Stimulated activated naive CD8-positive, alpha-beta T cell treated with anti-CD3 and anti-CD28 coated beads, Interleukin-15, Interleukin-2, amounts not matched to agents 100 U/mL and 50 U/mL, for 24 hours (primary cell): ENCODE measurements around the gene COL13A1.

Source experiments
- ATAC-seq: fragments of 150-1000 bp; cut with Tn5 transposase; one replicate; pipeline ENCODE4 v1.10.0; 2021
- DNase-seq: peaks from one replicate; pipeline ENCODE4 v3.0.0; 2021

The COL13A1 gene

DNA sequence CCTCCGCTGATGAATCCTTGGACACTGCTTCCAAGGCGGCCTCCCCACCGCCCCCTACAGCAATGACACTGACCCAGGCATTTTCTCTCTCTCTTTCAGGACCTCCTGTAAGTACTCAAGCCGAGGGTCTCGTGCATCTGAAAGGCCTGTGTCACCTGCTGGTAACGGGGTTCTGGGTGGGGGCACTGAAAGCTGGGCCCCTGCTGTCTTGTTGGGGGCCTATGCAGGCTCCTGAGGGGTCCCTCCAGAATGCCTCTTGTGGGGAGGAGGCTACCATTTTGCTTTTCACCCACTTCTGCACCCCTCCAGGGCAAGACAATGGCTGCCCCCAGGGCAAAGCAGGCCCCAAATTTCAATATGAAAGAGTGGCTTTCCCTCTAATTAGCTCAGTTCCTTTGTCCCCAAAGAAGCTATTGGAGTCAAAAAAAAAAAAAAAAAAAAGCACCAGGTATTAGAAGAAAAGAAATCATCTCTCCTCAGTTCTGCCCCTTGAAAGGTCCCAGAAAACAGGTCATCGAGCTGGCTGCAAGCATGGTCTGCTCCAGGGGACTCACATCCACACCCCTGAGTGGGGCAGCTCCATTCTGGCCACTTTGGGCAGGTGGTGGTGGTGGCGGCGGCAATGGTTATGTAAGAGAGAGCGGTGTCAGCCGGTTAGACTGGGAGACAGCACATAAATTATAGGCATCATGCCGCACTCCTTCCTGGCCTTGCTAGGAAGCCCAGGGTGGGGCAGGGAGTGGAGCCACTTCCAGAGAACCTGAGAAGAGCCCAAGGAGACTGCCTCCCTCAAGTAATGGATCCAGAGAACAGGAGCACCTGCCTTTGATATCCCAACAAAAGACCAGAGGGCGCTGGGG lies 66.2 kb downstream of the COL13A1 start:
- ATAC-seq: no peak
- no peak for DNase-seq

- ATAC-seq: no peak
- no peak for DNase-seq
Observed at GRCh38 chr10:69868821-69869220, 67.1 kb downstream of the COL13A1 start.

- ATAC-seq (no peak), DNase-seq (no peak)
Observed at GRCh38 chr10:69869291-69869961, 67.7 kb downstream of the COL13A1 start.

DNA sequence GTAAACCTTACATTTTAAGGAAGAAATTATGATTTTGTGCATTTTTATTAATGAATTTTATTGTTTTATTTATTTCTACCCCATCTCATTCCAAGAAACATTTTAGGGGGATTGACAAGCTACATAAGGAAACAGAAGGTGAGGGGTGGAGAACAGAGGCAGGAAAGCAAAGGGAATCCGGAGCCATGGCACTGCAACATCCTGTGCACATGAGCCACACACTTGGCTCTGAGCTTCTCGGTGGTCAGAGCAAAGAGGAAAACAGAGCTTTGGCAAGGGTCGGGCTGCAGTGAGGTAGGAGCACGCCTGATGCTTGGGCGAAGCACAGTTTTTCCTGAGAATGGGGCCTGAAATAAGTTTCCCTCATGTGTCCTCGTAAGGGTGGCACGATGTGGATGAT lies 68.9 kb downstream of the COL13A1 start:
- ATAC-seq (no peak), DNase-seq (no peak)

- no peak for DNase-seq
- ATAC-seq: no peak
Observed at GRCh38 chr10:69871074-69871473, 69.4 kb downstream of the COL13A1 start.

DNA sequence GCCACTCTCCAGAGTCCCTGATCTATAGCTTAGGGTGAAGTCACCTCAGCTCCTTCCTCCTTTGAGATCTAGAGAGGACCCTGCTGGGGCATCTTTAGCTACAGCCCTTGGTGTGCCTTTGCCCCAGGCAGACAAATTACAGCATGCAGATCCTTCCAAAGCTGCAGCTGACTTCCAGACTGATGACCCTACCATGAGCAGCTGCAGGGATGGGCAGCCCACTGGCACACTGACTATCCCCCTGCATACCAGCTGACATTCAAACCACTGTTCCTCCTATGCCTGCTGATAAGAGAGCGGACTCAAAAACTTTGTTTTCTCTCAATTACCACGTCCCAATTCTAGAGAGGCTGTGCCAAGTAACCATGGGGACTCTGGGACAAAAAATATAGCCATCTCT lies 70.6 kb downstream of the COL13A1 start:
- ATAC-seq (no peak), DNase-seq (no peak)

GRCh38 chr10:69873135-69873639 lies 71.5 kb downstream of the COL13A1 start:
- DNase-seq (no peak), ATAC-seq (no peak)

DNA sequence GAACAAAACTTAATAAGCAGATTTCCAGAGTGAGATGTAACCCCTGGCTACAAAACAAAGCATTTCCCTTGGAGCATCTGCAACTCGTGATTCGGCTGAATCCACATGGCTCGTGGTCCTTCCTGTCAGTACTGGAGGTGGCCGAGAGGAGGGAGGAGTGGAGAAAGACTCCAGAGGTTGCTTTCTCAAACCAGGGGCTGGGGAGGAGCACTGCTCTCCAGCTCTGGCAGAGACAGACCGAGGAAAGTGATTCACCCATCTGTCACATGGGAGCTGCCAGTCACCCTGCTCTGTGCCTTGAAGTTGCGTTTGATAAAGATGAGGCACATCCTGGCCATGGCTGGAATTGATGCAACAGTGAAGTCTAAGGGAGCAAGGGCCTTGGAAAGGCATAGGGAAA lies 72.7 kb downstream of the COL13A1 start:
- no peak for ATAC-seq
- no peak for DNase-seq

DNA sequence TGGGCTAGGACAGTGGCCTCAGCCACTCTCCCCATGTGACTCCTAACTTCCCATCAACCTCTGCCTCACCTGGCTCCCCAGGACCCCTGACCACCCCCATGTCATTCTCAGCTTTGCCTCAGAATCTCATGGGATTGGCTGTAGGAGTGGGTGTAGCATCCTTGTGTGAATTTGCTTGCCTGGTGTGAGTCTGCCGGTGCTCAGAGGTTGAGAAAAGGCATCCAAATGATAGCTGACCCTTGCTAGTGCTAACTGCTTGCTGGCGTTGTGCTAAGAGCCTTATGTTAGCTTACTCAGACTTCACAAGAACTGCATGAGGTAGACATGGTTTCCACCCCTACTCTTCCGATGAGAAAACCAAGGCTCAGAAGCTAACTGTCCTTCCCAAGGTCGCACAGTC lies 74.2 kb downstream of the COL13A1 start:
- no peak for ATAC-seq
- DNase-seq: no peak

- DNase-seq (no peak), ATAC-seq (no peak)
Observed at GRCh38 chr10:69876286-69876685, 74.6 kb downstream of the COL13A1 start.

DNA sequence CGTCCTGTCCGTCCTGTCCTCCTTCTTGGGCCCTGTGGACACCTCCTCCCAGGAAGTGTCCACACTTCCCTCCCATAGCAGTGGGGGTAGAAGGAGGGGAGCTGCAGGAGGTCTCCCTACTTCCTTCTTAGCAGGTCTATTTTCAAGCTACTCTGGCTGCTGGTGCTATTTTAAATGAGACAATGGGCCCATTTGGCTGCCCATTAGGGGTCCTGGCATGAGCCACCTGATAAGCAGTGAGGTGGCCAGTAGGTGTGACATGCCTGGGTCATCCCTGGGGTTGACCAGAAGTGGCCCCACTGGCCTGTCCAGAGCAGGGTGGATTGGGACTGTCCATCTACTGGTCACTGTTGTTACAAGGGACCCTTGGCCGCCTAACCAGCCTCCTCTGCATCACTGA lies 75.2 kb downstream of the COL13A1 start:
- DNase-seq (no peak), ATAC-seq (no peak)

GRCh38 chr10:69878038-69878437 lies 76.3 kb downstream of the COL13A1 start:
- no peak for ATAC-seq
- no peak for DNase-seq

DNA sequence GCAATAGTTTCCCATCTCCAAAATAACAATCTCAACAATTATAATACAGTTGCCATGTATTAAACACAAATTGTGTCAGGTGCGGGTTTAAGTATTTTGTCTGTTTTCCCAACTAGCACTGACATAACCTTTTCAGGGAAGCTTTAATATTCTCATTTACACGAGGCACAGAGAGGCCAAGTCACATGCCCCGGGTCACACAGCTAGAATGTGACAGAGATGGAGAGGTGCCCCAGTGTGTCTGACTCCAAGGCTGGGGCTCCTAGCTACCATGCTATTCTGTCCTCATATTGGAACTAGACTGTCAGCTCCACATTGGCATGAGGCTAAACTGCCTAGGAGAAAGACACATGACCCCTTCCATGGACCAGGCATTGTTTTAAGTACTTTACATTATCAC lies 77.2 kb downstream of the COL13A1 start:
- no peak for ATAC-seq

DNA sequence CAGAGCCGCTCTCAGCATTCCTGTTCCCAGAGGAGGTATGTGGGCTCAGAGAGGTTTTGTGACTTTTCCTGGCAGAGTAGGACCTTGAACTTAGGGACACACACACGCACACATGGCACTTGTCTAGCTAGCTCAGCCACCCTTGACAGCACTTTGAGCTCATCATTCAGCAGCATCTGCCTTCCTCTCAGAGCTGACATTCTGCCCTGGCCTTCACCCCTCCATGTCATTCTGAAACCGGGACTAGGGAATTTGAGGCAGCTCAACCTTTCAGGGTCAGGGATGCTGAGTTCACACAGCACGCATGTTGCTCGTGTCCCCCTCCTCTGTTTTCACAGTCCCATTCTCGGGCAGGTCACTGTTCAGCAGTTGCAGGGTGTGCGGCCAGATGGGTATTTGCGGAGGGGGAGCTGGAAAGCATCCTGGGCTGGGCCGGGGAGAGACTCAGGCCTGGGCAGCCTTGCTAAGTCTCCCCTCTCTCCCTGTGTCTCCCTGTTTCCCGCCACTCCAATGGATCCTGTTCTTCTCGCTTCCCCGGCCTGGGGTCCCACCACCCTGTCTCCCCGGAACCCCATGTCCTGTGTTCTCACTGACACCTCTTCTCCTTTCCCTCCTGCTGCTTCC lies 78.0 kb downstream of the COL13A1 start:
- ATAC-seq (no peak), DNase-seq (no peak)

More for the DNA sequence above, 77.2 kb downstream of the COL13A1 start:
- no peak for DNase-seq

DNA sequence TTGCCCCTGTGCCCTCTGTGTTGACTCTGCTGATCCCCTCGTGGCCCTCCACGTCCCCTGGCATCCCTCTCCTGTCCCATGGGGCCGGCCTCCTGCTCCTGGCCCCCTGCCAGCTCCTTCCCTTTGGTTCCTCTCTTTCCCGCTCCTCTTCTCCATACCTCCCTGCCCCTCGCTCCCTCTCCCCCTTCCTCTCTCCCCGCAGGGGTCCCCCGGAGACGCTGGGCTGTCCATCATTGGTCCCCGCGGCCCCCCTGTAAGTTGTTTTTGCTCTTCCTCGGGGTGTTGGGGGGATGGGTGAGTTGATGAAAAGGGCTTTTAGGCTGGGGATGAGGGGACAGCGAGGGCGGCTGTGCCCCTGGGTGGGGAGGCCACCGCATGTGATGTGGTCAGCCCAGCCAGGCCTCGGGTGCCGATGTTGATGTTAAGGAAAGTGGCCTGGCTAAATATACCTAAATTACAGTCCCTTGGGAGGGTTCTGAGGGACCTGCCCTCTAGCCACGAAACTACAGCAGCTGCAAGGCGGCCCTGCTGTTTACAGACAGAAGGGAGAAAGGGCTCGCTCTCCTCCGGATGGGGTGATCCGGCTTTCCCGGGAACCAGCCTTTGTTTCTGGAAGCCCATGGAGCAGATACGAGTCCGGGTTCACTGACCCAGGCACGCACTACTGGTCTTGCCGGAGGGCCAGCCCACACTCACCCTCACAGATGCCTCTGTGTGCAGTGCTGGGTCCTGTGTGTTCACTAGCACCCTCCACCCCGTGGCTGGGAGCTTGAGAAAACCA lies 78.8 kb downstream of the COL13A1 start:
- ATAC-seq (no peak), DNase-seq (no peak)

DNA sequence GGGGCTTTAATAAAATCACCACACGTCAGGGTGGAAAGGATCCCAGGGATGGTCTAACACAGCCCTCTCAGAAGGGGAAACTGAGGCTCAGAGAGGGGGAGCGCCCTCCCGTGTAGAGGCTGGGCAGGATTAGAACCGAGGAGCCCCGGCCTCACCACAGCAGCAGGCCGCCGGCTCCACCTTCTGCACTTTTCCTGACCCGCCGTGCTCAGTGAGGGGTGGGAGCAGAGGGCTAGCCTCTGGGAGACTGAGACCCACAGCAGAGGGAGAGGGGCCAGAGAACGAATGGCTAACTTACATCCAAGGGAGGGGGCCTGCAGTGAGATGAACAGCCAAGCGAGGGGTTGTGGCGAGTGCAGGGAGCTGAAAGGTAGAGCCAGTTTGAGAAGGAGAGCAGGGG lies 79.5 kb downstream of the COL13A1 start:
- DNase-seq: no peak
- ATAC-seq: no peak

GRCh38 chr10:69883310-69884023 lies 81.8 kb downstream of the COL13A1 start:
- ATAC-seq: peak; percentile 28
- no peak for DNase-seq

DNA sequence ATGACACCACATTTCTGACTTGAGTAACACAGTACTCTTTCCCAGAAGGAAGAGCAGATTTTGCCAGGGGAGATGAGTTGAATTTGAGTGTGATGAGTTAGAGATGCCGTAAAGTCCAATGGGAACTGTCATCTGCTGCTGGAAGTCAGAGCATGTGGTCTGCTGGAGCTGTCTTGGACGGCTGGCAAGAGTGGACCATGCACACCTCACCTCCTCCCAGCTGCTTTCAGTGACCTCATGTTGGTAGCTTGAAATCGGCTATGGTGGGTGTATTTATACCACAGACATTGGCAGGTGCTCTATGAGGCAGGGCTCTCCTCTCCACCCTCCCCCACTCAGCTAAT lies 82.3 kb downstream of the COL13A1 start:
- no peak for DNase-seq
- no peak for ATAC-seq

DNA sequence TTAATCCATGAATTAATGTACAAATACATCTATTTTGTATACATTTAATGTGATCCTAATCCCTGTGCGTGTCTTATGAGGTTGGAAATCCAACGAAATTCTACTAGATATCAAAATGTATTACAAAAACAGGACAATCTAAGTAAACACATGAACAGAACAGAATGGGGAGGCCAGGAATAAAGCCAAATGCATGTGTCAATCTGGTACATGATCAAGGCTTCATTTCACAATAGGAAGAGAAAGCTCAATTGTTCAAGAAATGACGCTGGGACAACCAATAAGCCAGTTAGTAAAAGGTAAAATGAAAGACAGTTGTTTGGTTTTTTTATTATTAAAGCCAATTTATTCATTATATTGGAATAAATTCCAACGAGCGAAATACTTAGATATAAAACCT lies 83.0 kb downstream of the COL13A1 start:
- DNase-seq (no peak), ATAC-seq (no peak)

- no peak for ATAC-seq
- DNase-seq: no peak
Observed at GRCh38 chr10:69885379-69886013, 83.8 kb downstream of the COL13A1 start.

GRCh38 chr10:69888882-69889584 lies 87.3 kb downstream of the COL13A1 start:
- ATAC-seq (no peak), DNase-seq (no peak)
